A172 (cell line): ENCODE results near the gene RTCA. TPM values are rescaled to one million over a fixed set of nuclear protein-coding genes. Genes with fewer than 3 reads are reported as not detected.

ENCODE experiments used
- total RNA-seq: library from RNA; depleted of rRNA; stranded (reverse); fragments of >200 nt; shearing (Covaris generic); gene quantifications from 2 replicates; pipeline ENCODE4 v1.2.3, GENCODE V29; 2014; rRNA removed

Gene RTCA
- total RNA-seq, 1 experiment from 2014 or later, result 58.2 TPM

Other genes starting within 250 kb of the RTCA start
- gene SASS6, start 133.3 kb upstream of the RTCA start, total RNA-seq, result 11.9 and 13.7 TPM in 2 replicates
- gene TRMT13, start 133.1 kb upstream of the RTCA start, total RNA-seq, result 11.7 and 16.0 TPM in 2 replicates
- not detected in 2 replicates for gene LRRC39, start 88.0 kb upstream of the RTCA start, total RNA-seq
- gene DBT, start 16.4 kb upstream of the RTCA start, total RNA-seq, result 3.2 and 3.6 TPM in 2 replicates
- gene CDC14A, start 86.3 kb downstream of the RTCA start, total RNA-seq, result 8.0 and 8.3 TPM in 2 replicates